Amygdala (tissue), 56 donors: ENCODE results near the gene PLEKHG5.
A peak's percentile ranks its signal among the peaks of the same experiment; 100 is the strongest.

Experiments
- DNase-seq, 56 donors: peaks; one replicate each; lab custom pipeline; 2025; lab: John Stamatoyannopoulos, UW

Gene PLEKHG5

DNA sequence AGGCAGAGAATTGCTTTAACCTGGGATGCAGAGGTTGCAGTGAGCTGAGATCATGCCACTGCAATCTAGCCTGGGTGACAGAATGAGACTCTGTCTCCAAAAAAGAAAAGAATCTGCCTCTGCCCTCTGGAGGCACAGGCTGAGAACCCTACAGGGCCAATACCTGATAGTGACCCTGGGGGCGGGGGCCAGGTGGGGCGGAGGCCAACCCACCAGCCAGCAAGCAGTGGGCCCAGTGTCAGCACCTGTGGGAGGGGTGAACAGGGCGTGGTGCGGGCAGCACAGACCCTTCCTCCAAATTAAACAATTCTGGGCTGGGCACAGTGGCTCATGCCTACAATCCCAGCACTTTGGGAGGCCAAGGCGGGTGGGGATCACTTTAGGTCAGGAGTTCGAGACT lies 19.0 kb upstream of the PLEKHG5 start:
- DNase-seq = no peak

DNA sequence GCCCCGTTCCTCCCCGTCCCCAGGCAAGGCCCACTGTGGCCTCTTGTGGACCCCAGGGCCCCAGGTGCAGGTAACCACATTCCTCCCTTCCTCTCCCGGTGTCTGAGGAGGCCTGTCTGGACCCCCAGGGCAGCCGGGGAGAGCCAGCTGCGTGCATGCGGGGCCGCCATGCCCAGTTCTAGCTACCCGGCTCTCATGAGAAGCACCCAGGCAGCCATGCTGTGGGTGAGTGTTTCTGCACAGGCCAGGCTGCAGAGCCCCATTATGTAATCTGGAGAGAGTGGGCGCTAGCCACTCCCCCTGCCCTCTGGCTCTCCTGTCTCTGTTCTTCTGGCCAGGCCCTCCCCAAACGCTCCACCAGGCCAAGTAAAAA lies 18.4 kb upstream of the PLEKHG5 start:
- peak in 5 of 56 donors; percentile 20 to 43 (median 32) for DNase-seq

DNA sequence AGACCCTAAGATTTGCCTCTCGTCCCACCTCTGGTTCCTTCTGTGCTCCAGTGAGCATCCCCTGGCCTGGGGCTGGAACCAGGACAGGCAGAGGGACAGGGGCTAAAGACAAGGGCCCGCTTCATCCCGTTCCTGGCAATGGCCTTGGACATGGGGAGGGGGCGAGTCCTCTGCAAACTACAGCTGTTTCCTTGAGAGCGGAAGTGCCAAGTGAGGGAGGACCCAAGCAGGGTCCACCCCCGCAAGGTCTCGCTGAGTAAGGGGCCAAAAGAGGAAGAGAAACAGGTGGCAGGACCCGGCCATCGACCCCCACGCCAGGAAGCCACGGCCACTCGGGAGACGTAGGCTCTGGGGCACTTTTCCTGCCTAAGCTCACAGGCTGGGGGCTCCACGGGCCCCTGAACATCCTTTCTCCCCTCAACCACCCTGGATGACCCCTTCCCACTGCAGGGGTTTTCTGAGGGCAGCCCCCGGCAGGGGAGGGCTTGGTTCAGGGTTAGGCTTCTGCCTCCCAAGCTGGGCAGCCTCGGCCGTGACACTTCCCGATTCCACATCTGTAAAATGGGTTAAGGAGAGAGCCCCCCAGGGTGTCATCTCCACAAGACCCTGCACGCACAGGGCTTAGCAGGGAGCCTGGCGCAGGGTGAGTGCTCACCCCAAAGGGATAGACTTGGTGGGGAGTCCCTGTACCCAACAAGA lies 17.9 kb upstream of the PLEKHG5 start:
- no peak for DNase-seq

DNA sequence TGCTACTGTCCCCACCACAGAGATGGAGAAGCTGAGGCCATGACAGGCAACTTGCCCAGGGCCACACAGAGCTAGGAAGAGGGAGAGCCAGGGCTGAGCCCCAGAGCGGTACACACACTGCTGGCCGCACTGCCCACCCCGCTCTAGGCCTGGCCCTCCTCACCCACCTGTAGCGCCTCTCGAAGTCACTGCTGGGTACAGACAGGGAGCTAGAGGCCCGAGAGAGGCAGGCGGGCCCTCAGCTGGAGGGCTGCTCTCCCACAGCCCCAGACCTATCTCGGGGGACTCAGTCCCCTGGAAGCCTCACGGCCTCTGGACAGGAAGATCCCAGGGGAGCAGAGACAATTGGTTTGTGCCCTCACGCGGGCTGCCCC lies 17.3 kb upstream of the PLEKHG5 start:
- DNase-seq = no peak

DNA sequence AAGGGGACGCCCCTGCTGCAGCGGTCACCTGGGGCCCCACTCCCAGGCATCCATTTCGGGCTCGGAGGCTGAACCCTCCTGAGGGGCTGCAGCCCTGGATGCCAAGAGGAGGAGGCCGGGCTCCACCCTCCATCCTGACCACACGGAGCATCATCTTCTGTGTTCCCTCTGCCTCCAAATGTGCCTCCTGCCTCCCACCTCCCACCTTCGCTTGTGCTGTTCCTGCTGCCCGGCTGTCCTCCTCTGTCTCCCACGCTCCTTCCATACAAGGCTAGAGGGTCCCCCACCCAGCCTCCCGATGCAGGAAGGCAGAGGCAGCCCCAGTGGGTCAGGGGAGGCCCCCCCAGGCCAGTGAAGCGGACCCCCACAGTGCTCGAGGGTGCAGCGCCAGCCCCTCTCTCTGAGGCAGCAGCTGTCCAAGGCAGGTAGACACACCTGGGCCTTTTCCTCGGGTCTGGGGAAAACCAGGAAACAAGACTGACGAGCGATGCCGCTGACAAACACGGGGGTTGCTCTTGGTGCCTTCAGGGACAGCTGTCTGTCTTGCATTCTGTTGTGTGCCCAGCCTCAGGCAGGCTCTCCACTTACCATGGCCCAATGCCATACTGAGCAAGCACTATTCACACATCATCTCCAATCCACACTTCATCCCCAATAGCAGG lies 16.8 kb upstream of the PLEKHG5 start:
- DNase-seq = no peak

DNA sequence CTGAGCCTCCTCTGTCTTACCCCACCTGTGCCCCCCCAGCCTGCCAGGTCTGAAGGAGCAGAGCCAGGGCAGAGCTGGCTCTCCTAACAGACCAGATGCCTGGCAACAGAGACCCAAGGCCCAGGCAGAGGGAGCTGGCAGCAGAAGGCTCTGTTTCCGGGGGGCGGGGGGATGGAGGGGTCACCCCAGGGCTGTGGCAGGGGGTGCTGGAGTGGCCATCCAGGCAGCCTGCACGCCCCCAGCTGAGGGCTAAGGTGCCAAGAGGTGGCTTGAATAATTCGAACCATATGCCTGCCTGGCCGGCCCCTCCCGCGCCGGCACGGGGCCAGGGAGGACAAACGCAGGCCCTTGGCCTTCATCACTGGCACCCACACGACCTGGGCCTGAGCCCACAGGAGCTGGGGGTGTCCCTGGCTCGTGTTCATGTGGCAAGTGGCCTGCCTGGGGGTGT lies 16.0 kb upstream of the PLEKHG5 start:
- DNase-seq = peak in 11 of 56 donors; percentile 24 to 75 (median 44)

DNA sequence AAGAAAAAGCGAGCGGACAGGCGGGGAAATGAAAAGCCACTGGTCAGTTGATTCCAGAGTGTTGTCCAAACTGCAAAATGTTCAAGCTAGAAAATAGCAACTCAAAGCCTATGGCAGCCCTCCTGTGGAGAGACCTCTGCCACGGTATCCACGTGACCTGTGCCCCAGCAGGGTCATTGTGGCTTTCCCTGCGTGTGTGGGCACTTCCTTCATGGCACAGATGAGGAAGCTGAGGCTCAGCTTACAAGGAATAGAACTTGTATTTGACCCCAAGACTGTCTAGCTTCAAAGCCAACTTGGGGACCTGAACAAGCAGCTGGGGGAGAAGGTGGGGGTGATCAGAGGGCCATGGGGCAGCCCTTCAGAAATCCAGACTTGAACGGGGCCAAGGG lies 15.6 kb upstream of the PLEKHG5 start:
- peak in 4 of 56 donors; percentile 6 to 59 (median 33) for DNase-seq

DNA sequence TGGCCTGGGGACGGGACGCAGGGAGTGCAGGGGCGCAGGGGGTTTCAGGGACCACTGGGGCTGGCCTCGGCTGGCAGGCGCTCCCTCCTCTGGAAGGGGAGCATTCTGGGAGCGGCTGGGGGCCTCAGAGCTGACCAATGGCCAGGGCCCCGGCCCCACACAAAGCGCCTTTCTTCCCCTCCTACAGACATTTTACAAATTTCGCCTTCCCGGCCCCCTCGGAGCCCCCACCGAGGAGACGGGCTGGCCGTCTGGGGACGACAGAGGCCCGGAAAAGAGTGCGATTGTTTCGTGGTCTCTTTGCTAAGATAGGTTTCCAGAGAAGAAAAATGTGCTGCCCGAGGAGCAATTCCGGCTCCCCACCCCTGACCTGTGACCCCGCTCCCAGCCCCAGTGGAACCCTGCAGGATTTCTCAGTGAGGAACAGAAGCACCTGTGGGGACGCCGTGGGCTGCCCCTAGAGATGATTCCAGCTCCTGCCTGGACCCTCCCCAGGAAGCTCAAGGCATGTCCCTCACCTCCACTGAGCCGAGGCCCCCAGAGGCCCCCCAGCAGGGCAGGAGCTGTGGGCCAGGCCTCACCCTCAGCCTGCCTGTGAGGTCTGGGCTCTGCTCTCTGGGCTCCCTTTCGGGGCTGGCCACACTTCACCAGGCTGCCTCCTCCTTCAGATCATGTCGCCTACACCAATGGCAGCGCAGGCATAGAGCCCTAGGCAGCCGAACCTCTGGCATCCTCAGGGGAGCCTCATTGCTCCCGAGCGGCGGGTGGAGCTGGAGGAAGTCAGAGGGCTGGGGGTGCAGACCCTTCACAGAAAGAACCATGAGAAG lies 15.0 kb upstream of the PLEKHG5 start:
- DNase-seq = no peak

DNA sequence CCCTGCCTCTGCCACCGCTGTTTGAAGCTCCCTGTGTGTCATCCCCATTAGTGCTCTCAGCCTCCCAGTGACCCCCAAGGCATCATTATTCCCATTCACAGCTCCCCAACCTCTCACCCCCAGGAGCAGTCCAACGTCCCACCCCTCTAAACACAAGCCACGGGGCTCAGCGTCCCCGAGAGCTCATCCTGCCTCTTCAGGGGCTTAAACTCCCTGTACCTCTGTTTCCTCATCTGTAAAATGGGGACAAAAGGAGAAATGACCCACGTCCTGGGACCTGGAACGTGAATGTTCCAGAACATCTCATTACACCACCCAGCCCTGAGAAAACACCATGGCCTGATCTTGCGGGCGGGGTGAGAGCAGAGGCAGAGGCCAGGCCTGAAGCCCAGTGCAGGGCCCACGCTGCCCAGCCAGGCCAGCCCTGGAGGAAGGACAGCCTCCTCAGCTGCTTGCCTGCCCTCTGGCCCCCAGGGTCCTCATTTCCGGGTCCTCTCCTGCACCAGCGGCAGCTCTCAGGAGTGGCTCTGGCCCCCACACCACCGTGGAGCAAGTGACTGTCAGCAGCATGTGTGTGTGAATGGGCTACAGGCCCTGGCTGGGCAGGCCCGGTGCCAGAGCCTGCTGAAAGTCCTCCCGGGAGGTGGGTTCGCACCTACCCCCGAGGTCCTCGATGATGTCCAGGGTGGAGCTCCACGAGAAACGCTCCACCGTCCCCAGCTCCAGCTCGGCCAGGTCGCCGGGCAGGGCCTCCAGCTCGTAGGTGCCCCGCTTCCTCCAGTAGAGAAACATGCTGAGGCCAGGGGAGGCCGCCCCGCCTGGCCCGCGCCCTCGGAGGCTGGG lies 14.1 kb upstream of the PLEKHG5 start:
- DNase-seq = no peak

DNA sequence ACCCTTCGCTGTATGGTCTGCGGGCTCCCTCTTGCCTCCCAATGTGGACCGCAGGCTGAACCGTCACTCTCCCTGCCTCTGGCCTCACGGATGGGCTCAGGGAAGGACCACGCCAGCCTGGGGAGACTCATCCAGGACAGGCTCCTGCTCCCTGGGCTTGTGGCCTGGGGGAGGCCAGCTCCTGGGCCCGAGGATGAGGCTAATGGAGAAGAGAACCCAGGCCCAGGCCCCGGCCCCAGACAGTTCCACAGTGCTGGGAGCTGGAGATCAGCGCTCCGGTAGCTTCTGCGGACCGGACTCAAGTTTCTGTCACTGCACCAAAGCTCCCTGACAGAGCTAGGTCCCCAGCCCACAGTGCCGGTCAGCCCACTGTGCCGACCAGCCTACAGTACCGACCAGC lies 13.4 kb upstream of the PLEKHG5 start:
- no peak for DNase-seq

DNA sequence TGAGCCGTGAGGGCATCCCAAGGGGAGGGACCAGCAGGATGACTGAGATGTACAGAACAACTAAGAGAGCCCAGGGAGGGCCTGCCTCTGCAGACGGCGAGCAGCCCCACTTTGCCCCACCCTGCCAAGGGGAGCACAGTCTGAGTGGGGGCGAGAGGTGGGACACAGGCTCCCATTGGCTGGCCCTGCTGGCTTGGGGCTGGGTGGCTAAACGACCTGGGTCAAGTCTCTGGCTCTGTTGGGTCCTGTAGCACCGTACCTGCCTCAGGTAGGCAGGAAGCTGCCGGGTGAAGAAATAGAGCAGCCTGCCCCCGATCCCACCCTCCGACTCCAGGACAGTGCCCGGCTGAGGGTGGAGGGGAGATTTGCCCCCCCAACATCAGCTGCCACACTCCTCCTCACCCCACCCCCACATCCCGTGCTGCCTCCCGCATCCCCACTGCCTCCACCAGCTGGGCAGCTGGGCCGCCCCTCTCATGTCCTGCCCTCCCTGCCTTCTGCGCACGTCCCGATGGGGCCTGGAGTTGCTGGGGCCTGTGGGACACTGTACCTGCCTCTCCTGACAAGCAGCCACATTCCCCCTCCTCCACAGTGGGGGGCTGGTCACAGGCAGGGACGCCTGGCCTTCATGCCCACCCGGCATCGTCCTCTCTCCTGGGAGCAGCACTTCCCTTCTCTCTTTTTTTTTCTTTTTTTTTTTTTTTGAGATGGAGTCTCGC lies 12.6 kb upstream of the PLEKHG5 start:
- no peak for DNase-seq

DNA sequence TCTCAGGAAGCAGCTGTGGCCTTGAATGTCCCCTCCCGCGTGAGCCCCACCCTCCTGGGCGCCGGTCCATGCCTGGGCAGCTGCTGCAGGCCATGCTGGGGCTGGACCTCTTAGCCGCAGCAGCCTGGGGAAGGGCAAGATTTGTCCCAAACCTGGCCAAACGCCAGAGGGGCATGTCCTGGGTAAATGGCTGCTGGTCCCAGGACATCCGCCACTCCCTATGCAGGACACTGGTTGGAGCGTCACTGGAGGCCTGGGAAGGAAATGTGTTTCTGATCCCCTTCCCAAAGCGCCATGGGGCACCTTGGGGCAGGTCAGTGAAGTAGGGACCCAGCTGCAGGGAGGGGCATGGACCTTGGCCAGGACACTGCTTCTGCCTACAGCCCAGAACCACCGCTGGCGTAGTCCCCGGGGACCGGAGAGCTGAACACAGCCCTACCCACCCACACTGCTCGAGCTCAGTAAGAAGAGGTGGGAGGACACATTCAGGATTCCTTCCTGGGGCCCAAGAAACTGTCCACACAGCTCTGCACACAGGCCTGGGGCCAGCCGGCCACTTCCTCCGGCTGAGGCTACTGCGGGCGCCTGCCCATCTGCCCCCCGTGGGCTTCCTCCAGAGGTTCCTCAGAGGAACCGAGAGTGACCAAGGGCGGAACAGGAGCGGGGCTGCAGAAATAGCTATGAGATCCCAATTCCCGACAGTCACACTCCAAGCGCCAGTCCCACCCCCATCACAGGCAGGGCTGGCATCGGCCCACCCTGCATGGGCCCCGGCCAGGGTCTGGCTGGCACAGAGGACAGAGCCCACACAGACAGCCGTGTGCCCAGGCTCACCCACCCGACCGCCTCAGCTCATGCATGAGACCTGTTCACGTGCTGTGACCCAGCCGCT lies 10.8 kb upstream of the PLEKHG5 start:
- peak in 21 of 56 donors; percentile 20 to 59 (median 37) for DNase-seq

DNA sequence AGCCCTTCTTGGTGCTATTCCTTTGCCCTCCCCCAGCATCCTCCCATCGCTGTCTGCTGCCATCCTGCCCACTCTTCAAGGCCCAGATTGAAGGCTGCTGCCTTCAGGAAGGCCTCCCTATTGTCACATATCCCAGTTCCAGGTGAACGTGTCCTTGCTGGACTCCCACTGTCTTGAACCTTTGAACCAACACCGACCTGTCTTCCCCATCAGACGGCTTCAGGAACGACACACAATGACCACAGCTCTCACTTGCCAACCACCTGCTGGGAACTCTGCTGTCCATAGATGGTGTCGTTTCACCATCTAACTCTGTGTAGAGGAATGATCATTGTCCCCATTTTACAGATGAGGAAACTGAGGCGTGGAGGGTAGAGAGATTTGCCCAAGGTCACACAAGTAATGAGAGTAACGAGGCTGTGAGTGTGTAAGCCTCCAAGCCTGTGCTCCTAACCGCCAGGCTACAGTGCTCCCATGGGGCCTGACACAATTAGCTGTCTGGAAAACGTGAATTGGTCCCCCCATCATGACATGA lies 9.9 kb upstream of the PLEKHG5 start:
- no peak for DNase-seq

DNA sequence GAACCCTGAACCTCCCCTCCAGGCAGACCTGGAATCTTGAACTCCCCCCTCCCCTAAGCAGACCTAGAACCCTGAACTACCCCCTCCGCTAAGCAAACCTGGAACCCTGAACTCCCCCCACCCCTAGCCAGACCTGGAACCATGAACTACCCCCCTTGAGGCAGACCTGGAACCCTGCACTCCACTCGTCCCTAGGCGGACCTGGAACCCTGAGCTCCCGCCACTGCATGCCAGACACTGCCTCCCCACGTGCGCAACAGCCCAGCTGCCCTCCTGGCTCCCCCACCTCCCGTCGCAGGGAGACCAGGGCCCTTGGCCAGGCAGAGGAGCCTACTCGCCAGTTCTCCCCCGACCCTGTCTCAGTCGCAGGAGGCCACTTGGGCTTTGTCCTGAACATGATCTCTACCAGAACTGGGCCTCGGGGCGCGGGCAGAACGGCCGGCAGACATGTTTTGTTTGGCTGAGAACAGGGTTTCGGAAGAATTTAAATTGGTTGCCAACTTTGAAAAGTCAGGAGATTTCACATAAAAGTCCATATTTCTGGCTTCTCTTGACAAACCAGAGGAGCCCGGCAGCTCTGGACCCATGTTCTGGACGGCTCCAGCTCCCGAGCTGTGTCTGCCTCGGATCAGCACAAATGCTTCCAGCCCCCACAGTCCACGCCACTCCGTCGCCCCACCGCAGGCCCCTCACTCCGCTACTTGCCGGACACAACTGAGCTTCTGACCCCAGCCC lies 9.2 kb upstream of the PLEKHG5 start:
- DNase-seq = no peak

DNA sequence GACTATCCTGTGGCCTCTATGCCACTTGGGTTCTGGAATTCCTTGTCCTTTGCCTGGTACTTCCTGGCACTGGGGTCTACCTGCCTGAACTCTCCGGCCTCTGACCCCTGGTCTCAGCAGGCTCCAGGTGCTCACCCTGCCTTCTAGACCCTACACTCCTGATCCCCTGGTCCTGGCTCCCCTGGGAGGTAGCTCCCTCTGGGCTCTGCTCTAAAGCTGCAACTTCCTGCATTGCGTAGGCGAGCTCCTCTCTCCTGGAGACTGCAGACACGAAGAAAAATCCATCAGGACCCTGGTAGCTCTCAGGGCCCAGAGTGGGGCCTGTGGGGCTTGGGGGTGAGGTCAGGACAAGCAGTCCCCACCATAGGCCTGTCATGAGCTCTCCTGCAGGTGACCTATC lies 7.8 kb upstream of the PLEKHG5 start:
- DNase-seq = no peak

DNA sequence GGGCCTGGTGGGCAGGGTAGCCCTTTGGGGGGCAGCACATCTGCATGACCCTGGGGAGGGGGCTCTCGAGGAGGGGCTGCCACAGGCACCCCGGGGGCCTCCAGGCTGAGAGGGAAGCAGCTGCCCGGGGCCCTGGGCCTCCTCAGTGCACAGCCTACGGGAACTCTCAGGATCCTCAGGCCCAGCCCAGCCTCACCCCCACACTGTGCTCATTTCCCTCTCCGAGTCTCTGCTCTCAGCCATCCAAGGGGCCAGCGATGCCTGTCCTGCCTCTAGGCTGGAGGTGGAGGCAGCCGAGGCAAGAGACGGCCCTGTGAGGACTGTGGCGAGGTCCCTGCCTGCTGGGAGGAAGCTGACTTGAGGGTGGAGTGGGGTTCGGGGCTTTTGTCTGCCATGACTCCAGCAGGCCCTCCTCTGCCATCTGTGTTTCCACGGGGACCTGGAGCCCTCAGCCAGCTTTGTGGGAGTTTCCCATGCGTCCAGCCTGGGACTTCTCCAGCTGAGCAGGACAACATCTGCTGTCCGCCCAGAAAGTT lies 7.2 kb upstream of the PLEKHG5 start:
- no peak for DNase-seq

DNA sequence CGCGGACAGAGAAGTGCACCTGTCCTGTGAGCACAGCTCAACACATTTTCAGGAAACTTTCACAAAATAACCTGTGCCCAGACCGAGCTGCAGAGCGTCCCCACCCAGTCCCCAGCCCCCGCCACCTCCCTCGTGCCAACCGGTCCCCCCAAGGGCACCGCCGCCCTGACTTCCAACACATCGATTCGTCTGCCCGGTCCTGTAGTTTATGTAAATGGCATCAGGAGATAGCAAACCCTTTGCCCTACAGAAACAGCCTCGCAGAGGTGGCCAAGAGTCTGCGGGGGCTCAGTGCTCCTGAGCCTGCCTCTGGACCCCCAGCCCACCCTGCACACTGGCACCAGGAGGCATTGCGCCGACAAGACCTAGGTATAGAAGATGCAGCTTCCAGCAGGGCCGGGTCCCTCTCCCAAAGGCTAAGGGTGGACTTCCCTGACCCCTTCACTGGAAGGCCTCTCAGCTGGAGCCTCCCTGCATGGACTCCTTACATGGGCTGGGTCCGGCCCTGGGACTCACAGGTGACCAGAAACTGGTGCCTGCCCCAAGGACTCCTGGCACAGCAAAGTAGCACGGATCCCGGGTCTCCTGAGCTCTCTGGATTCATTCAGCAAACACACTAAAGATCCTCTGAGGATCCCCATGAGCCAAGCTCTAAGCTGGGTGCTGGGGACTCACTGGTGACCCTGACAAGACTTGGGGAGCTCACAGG lies 6.6 kb upstream of the PLEKHG5 start:
- DNase-seq = no peak
